Neural progenitor cell (in vitro differentiated cells): ENCODE data around the gene FREM1.

Experiments used
- CTCF ChIP-seq: fragments of 200-600 bp; sonication (generic); IDR thresholded peaks from 2 replicates; pipeline ENCODE4 v1.5.1; 2017; ENCODE audit warnings: antibody characterized with exemption, mild to moderate bottlenecking
- EZH2 ChIP-seq: fragments of 200-600 bp; sonication (generic); IDR thresholded peaks from 2 replicates; pipeline ENCODE4 v1.6.1; 2017; ENCODE audit warnings: antibody characterized with exemption, mild to moderate bottlenecking, moderate library complexity
- EZH2phosphoT487 ChIP-seq: fragments of 200-600 bp; sonication (generic); IDR thresholded peaks from 2 replicates; pipeline ENCODE4 v1.6.1; 2017; ENCODE audit warnings: antibody characterized with exemption

DNA sequence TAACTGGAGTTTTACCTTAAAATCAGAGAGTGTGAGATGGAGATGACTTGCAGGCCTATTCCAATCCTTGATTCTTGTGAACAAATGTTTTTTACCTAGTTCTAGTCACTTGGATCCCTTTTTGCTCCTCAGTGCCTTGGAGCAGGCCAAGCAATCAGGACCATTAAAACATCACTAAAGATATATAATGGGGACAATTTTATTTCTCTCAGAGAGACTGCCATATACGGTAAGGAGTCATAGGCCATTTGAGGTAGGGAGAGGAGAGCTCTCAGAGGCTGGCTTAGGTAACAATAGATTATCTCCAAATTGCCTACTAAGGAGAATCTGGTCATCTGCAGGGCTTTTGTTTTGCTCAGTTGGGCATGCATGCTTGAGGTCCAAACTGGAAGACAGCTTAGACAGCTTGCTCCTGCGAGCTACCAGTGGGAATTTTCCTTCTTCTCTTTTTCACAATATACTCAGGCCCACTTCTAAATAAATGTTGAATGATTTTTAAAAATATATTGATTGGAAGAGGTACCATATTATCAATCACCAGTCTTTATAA is 44.0 kb downstream of the FREM1 start:
- TF ChIP-seq CTCF = no peak
- no peak for TF ChIP-seq EZH2
- TF ChIP-seq EZH2phosphoT487 = no peak
